ENCODE results near the gene PANX2.

- no peak for TF ChIP-seq CTCF (IDR thresholded peaks at IDR 0.05; ENCODE audit: low read depth, low read length, missing input control)
- TF ChIP-seq TAF1 (conservative IDR thresholded peaks at IDR 0.05): no peak
- TF ChIP-seq EGR1 (IDR thresholded peaks at IDR 0.05; ENCODE audit: low read depth in 2 of 2): no peak
Observed at GRCh38 chr22:50138988-50139387, 31.5 kb upstream of the PANX2 start.
